GM11168 (cell line): Measurements from ENCODE around the gene PLCG1.

ENCODE experiments used
- in situ Hi-C: fragments of 300-500 bp; cut with MboI; formaldehyde crosslinking; loops from one replicate; pipeline ENCODE4 v1.12.0; 2022; ENCODE audit warnings: low sequenced_read_pairs; ENCODE audit not compliant: unreplicated experiment

PLCG1 gene

GRCh38 chr20:41200446-41201202 is 63.3 kb downstream of the PLCG1 start:
- in situ Hi-C loops: no loop called here

GRCh38 chr20:41201760-41202159 is 64.4 kb downstream of the PLCG1 start:
- in situ Hi-C loops: no loop called here

GRCh38 chr20:41202426-41202825 is 65.1 kb downstream of the PLCG1 start:
- in situ Hi-C loops: no loop called here

- in situ Hi-C loops: no loop called here
These were observed 66.3 kb downstream of the PLCG1 start for GRCh38 chr20:41203660-41204059.

- in situ Hi-C loops: no loop called here
These were observed 67.2 kb downstream of the PLCG1 start for GRCh38 chr20:41204304-41205265.

GRCh38 chr20:41205313-41205712 is 68.0 kb downstream of the PLCG1 start:
- in situ Hi-C loops: no loop called here

- in situ Hi-C loops: no loop called here
These were observed 75.9 kb downstream of the PLCG1 start for GRCh38 chr20:41213150-41213820.

GRCh38 chr20:41214202-41214601 is 76.9 kb downstream of the PLCG1 start:
- in situ Hi-C loops: no loop called here

GRCh38 chr20:41214666-41215065 is 77.3 kb downstream of the PLCG1 start:
- in situ Hi-C loops: no loop called here

- in situ Hi-C loops: no loop called here
These were observed 80.1 kb downstream of the PLCG1 start for GRCh38 chr20:41217422-41217821.

GRCh38 chr20:41218466-41218865 is 81.1 kb downstream of the PLCG1 start:
- in situ Hi-C loops: no loop called here

GRCh38 chr20:41219824-41220223 is 82.5 kb downstream of the PLCG1 start:
- in situ Hi-C loops: no loop called here

GRCh38 chr20:41221614-41222218 is 84.4 kb downstream of the PLCG1 start:
- in situ Hi-C loops: no loop called here

- in situ Hi-C loops: no loop called here
These were observed 85.0 kb downstream of the PLCG1 start for GRCh38 chr20:41222296-41222695.

GRCh38 chr20:41222703-41223102 is 85.4 kb downstream of the PLCG1 start:
- in situ Hi-C loops: no loop called here

GRCh38 chr20:41223112-41223511 is 85.8 kb downstream of the PLCG1 start:
- in situ Hi-C loops: no loop called here

- in situ Hi-C loops: no loop called here
These were observed 86.9 kb downstream of the PLCG1 start for GRCh38 chr20:41224281-41224680.

GRCh38 chr20:41225091-41225490 is 87.7 kb downstream of the PLCG1 start:
- in situ Hi-C loops: no loop called here

- in situ Hi-C loops: no loop called here
These were observed 89.1 kb downstream of the PLCG1 start for GRCh38 chr20:41226426-41226825.
